Naive thymus-derived CD4-positive, alpha-beta T cell (primary cell): ENCODE data around the gene INPP5J. TPM values are rescaled to one million over a fixed set of nuclear protein-coding genes. Genes with fewer than 3 reads are reported as not detected.
"Not testable (repeated sequence)": the region's sequence is repeated elsewhere in the genome, so short reads cannot be mapped to it uniquely, and the experiment has no call there.

Experiments
- ATAC-seq: fragments of 150-1000 bp; cut with Tn5 transposase; 2 replicates; pipeline ENCODE4 v1.10.0; 2021; ENCODE audit warnings: mild to moderate bottlenecking, moderate library complexity
- CTCF ChIA-PET: fragments of 350-600 bp; sonication (Branson Sonifier 250); formaldehyde crosslinking; loops from one replicate; lab custom pipeline; 2021; ENCODE audit warnings: antibody characterized with exemption; lab: Charles Lee
- POLR2A ChIA-PET: fragments of 350-600 bp; sonication (Branson Sonifier 250); formaldehyde crosslinking; loops from one replicate; lab custom pipeline; 2021; ENCODE audit warnings: antibody characterized with exemption, inconsistent platforms; lab: Charles Lee
- DNase-seq, 9 donors: peaks; one replicate each; pipeline versions ENCODE4 v3.0.0 to v3.0.0-alpha.2; 2020 to 2022; ENCODE audit warnings: mixed read lengths in 1 of 9
- H3K27ac ChIP-seq: one replicate; pipeline ENCODE4 v1.7.0; 2013; ENCODE audit warnings: mild to moderate bottlenecking, low read depth, low read length, moderate library complexity
- H3K27me3 ChIP-seq, 2 donors: one replicate each; pipeline ENCODE4 v1.7.0; 2013; ENCODE audit warnings: low read length in 2 of 2, mild to moderate bottlenecking in 2 of 2, moderate library complexity in 2 of 2; ENCODE audit not compliant: control insufficient read depth in 2 of 2, insufficient read depth in 2 of 2
- H3K36me3 ChIP-seq, 3 experiments: 1 replicate in 2 of 3; 2 replicates in 1 of 3; pipeline ENCODE4 v1.7.0; 2013; ENCODE audit warnings: low read length in 3 of 3, mild to moderate bottlenecking in 3 of 3, moderate library complexity in 1 of 3; ENCODE audit not compliant: insufficient read depth in 3 of 3, control insufficient read depth in 2 of 3
- H3K4me1 ChIP-seq, 2 donors: one replicate each; pipeline ENCODE4 v1.7.0; 2013; ENCODE audit warnings: low read length in 2 of 2, mild to moderate bottlenecking in 2 of 2, moderate library complexity in 1 of 2; ENCODE audit not compliant: control insufficient read depth in 2 of 2, insufficient read depth in 2 of 2
- H3K4me3 ChIP-seq: 2 replicates; pipeline ENCODE4 v1.7.0; 2013; ENCODE audit warnings: mild to moderate bottlenecking, low read length
- H3K9me3 ChIP-seq, 3 experiments: 1 replicate in 2 of 3; 2 replicates in 1 of 3; pipeline ENCODE4 v1.7.0; 2013; ENCODE audit warnings: low read length in 3 of 3; ENCODE audit not compliant: control insufficient read depth in 2 of 3
- H3K27ac Mint-ChIP-seq, 9 donors: one replicate each; pipeline ENCODE4 v1.8.0; 2020 to 2022; ENCODE audit warnings: mixed read lengths in 9 of 9, mild to moderate bottlenecking in 8 of 9, moderate library complexity in 5 of 9, inconsistent platforms in 2 of 9
- H3K27me3 Mint-ChIP-seq, 5 donors: one replicate each; pipeline ENCODE4 v1.8.0; 2021 to 2022; ENCODE audit warnings: mixed read lengths in 5 of 5, mild to moderate bottlenecking in 1 of 5
- H3K36me3 Mint-ChIP-seq, 5 donors: one replicate each; pipeline ENCODE4 v1.8.0; 2020 to 2022; ENCODE audit warnings: mixed read lengths in 5 of 5, mild to moderate bottlenecking in 3 of 5, inconsistent platforms in 1 of 5
- H3K4me1 Mint-ChIP-seq, 7 donors: one replicate each; pipeline ENCODE4 v1.8.0; 2020 to 2022; ENCODE audit warnings: mixed read lengths in 7 of 7, mild to moderate bottlenecking in 3 of 7, inconsistent platforms in 1 of 7
- H3K4me3 Mint-ChIP-seq, 10 donors: one replicate each; pipeline ENCODE4 v1.8.0; 2020 to 2022; ENCODE audit warnings: mild to moderate bottlenecking in 10 of 10, mixed read lengths in 10 of 10, moderate library complexity in 6 of 10, inconsistent platforms in 2 of 10
- H3K9me3 Mint-ChIP-seq, 11 donors: one replicate each; pipeline ENCODE4 v1.8.0; 2020 to 2022; ENCODE audit warnings: mixed read lengths in 11 of 11, mild to moderate bottlenecking in 4 of 11, inconsistent platforms in 1 of 11, moderate library complexity in 1 of 11
- intact Hi-C, 2 donors: fragments of 100-400 bp; cut with micrococcal nuclease; formaldehyde crosslinking; loops; one replicate each; pipeline ENCODE4 v1.15.1; 2023
- polyA plus RNA-seq, 2 donors: library from polyadenylated mRNA; unstranded; fragments of 300-500 nt; fragmentation: Illumina TruSeq; gene quantifications; one replicate each; pipeline ENCODE4 v1.2.3, GENCODE V29; 2021
- total RNA-seq, 6 experiments: library from RNA in 5 of 6; stranded (reverse) in 5 of 6; gene quantifications; 1 replicate in 5 of 6; 2 replicates in 1 of 6; pipeline ENCODE4 v1.2.3 and lab custom pipeline; 2021 to 2026

Gene INPP5J
- total and polyA plus RNA-seq, 7 experiments from 2014 or later = 0.24 to 0.81 (median 0.51) TPM; not detected in 3

DNA sequence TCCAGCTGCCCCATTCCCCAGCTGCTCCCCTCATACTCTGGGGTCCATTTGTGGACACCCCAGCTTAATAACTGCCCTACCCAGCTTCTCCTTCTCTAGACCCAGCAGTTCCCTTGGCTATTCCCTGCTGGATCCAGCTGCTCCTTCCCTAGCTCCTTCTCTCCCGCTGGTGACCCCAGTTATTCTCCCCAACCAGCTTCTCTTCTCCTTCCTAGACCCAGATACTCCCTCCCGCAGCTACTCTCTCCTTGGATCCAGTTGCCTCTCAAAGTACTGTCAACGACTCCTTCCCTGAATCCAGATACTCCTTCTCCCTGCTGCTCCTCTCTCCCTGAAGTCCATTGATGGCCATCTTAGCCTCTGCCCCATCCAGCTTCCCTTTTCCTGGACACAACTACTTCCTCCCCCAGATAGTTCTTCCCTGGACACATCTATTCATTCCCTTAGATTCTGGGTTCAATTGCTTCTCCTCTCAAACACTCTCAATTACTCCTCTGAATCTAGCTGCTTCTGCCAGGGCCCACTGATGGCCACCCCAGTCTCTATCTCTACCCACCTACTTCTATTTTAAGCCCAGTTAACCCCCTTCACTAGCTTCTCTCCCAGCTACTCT, 27.0 kb upstream of the INPP5J start:
- H3K36me3 ChIP-seq = no peaks in the 10 kb centered on the region
- ChIA-PET CTCF (interaction anchor here (0.6 to 2.0 kb wide), 4 partner anchors 76 to 461 kb away, joined by 3 to 5 read pairs (median 4); no protein-coding TSS in a partner anchor), POLR2A (interaction anchor here (0.5 to 1.5 kb wide), 2 partner anchors 12 to 50 kb away, joined by 3 to 7 read pairs; partner anchors contain the start of gene SELENOM)
- H3K4me1 ChIP-seq = no peaks in the 10 kb centered on the region
- no peak overlapping the region for H3K27ac ChIP-seq
- Mint-ChIP-seq H3K27ac (no peak overlapping the region), H3K4me3 (no peak overlapping the region), H3K27me3 (no peaks in the 10 kb centered on the region), H3K4me1 (peaks cover 0 to 2% (median 0%) of the 10 kb centered on the region in 7 donors), H3K36me3 (peaks cover 0 to 8% (median 0%) of the 10 kb centered on the region in 5 donors), H3K9me3 (no peaks in the 10 kb centered on the region)
- no peak overlapping the region for H3K4me3 ChIP-seq
- no peaks in the 10 kb centered on the region for H3K27me3 ChIP-seq
- no peak for DNase-seq
- intact Hi-C loops = no loop called here
- ATAC-seq = no peak
- no peaks in the 10 kb centered on the region for H3K9me3 ChIP-seq

- Mint-ChIP-seq H3K27me3 (no peaks in the 10 kb centered on the region), H3K4me3 (no peak overlapping the region), H3K9me3 (no peaks in the 10 kb centered on the region), H3K4me1 (peaks cover 0 to 2% (median 0%) of the 10 kb centered on the region in 7 donors), H3K27ac (no peak overlapping the region), H3K36me3 (peaks cover 0 to 8% (median 0%) of the 10 kb centered on the region in 5 donors)
- Histone ChIP-seq H3K4me3 (no peak overlapping the region), H3K27me3 (no peaks in the 10 kb centered on the region), H3K36me3 (no peaks in the 10 kb centered on the region), H3K27ac (no peak overlapping the region), H3K4me1 (no peaks in the 10 kb centered on the region), H3K9me3 (no peaks in the 10 kb centered on the region)
- ChIA-PET POLR2A (interaction anchor here (0.6 to 1.5 kb wide), 2 partner anchors 11 to 197 kb away, joined by 3 to 7 read pairs; partner anchors contain the start of gene SELENOM), CTCF (no interaction called here)
- DNase-seq (no peak), ATAC-seq (no peak)
- intact Hi-C loops = no loop called here
Observed at GRCh38 chr22:31096657-31097279, 26.0 kb upstream of the INPP5J start.

GRCh38 chr22:31097539-31097938, 25.2 kb upstream of the INPP5J start:
- ATAC-seq, H3K27me3 ChIP-seq, H3K9me3 ChIP-seq, H3K36me3 Mint-ChIP-seq, H3K4me1 ChIP-seq, H3K4me3 ChIP-seq, H3K36me3 ChIP-seq, H3K4me1 Mint-ChIP-seq, H3K27ac Mint-ChIP-seq, DNase-seq, H3K9me3 Mint-ChIP-seq, H3K27ac ChIP-seq, intact Hi-C loops, H3K4me3 Mint-ChIP-seq, CTCF ChIA-PET, H3K27me3 Mint-ChIP-seq: not testable (repeated sequence)
- POLR2A ChIA-PET = interaction anchor here (0.6 kb wide), 1 partner anchor 196 kb away, joined by 3 read pairs; no protein-coding TSS in a partner anchor

GRCh38 chr22:31097941-31098631, 24.7 kb upstream of the INPP5J start:
- no peak overlapping the region for H3K27ac ChIP-seq
- H3K27ac Mint-ChIP-seq = no peak overlapping the region
- no peaks in the 10 kb centered on the region for H3K4me1 ChIP-seq
- ChIA-PET CTCF (no interaction called here), POLR2A (no interaction called here)
- no peaks in the 10 kb centered on the region for H3K27me3 Mint-ChIP-seq
- ATAC-seq (no peak), DNase-seq (no peak)
- H3K4me3 ChIP-seq = no peak overlapping the region
- peaks cover 0 to 2% (median 0%) of the 10 kb centered on the region in 7 donors for H3K4me1 Mint-ChIP-seq
- no peaks in the 10 kb centered on the region for H3K9me3 Mint-ChIP-seq
- H3K36me3 ChIP-seq = no peaks in the 10 kb centered on the region
- intact Hi-C loops = no loop called here
- H3K4me3 Mint-ChIP-seq = no peak overlapping the region
- peaks cover 0 to 8% (median 0%) of the 10 kb centered on the region in 5 donors for H3K36me3 Mint-ChIP-seq
- no peaks in the 10 kb centered on the region for H3K27me3 ChIP-seq
- no peaks in the 10 kb centered on the region for H3K9me3 ChIP-seq

DNA sequence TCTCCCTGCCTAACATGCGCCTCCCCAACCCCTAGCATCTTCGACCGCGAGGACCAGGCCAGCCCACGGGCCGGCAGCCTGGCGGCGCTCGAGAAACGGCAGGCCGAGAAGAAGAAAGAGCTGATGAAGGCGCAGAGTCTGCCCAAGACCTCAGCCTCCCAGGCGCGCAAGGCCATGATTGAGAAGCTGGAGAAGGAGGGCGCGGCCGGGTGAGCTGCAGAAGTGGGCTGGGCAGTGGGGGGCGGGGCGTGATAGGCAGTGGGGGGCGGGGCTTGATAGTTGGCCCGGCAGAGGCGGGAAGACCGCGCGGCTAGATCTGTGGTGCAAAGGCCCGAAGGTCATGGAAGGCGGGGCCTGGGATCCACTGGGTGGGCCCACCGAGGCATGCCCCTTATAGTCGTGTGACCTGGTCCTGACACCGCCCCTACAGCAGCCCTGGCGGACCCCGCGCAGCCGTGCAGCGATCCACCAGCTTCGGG, 24.1 kb upstream of the INPP5J start:
- H3K4me1 Mint-ChIP-seq = peaks cover 0 to 2% (median 0%) of the 10 kb centered on the region in 7 donors
- peaks cover 0 to 8% (median 0%) of the 10 kb centered on the region in 5 donors for H3K36me3 Mint-ChIP-seq
- no peak for DNase-seq
- intact Hi-C loops = no loop called here
- H3K9me3 Mint-ChIP-seq = no peaks in the 10 kb centered on the region
- H3K4me3 Mint-ChIP-seq = no peak overlapping the region
- ATAC-seq = no peak
- no peaks in the 10 kb centered on the region for H3K4me1 ChIP-seq
- no peaks in the 10 kb centered on the region for H3K27me3 Mint-ChIP-seq
- H3K27ac Mint-ChIP-seq = no peak overlapping the region
- ChIA-PET POLR2A (interaction anchor here (0.5 kb wide), 1 partner anchor 15 kb away, joined by 3 read pairs; no protein-coding TSS in a partner anchor), CTCF (no interaction called here)
- H3K9me3 ChIP-seq = no peaks in the 10 kb centered on the region
- no peak overlapping the region for H3K4me3 ChIP-seq
- no peak overlapping the region for H3K27ac ChIP-seq
- H3K27me3 ChIP-seq = no peaks in the 10 kb centered on the region
- H3K36me3 ChIP-seq = no peaks in the 10 kb centered on the region

DNA sequence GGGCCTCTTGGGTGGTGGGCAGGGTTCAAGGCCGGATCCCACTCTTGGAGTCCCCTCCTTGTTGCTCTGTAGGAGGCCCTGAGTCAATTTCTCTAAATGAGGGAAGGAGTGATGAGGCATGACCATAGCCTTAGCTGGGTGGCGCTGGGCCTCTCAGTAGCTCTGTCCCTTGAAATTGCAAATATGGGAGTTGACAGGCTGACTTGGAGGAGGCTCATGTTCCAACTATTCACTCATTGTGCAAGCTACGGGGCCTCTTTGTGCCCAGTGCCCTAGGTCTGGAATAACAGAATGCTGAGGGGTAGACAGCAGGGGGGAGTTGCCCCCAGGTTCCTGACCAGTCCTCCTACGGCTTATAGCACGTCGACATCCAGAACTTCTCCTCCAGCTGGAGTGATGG, 23.4 kb upstream of the INPP5J start:
- Histone ChIP-seq H3K27ac (no peak overlapping the region), H3K36me3 (peaks cover 0 to 4% (median 0%) of the 10 kb centered on the region in 3 experiments), H3K4me3 (no peak overlapping the region), H3K27me3 (no peaks in the 10 kb centered on the region), H3K9me3 (no peaks in the 10 kb centered on the region), H3K4me1 (no peaks in the 10 kb centered on the region)
- Mint-ChIP-seq H3K27ac (no peak overlapping the region), H3K27me3 (no peaks in the 10 kb centered on the region), H3K4me1 (peaks cover 0 to 2% (median 0%) of the 10 kb centered on the region in 7 donors), H3K36me3 (peaks cover 0 to 8% (median 0%) of the 10 kb centered on the region in 5 donors), H3K4me3 (no peak overlapping the region), H3K9me3 (no peaks in the 10 kb centered on the region)
- ChIA-PET CTCF (no interaction called here), POLR2A (interaction anchor here (0.5 kb wide), 1 partner anchor 15 kb away, joined by 3 read pairs; no protein-coding TSS in a partner anchor)
- intact Hi-C loops = no loop called here
- ATAC-seq = no peak
- DNase-seq = no peak
